GM18861 (cell line): Measurements from ENCODE around the gene ZNF649.
"Not testable (repeated sequence)": the region's sequence is repeated elsewhere in the genome, so short reads cannot be mapped to it uniquely, and the experiment has no call there.

Source experiments
- ATAC-seq: cut with Tn5 transposase; IDR thresholded peaks from one replicate; pipeline ENCODE4 v1.9.1; 2021; ENCODE audit not compliant: unreplicated experiment

Gene ZNF649

DNA sequence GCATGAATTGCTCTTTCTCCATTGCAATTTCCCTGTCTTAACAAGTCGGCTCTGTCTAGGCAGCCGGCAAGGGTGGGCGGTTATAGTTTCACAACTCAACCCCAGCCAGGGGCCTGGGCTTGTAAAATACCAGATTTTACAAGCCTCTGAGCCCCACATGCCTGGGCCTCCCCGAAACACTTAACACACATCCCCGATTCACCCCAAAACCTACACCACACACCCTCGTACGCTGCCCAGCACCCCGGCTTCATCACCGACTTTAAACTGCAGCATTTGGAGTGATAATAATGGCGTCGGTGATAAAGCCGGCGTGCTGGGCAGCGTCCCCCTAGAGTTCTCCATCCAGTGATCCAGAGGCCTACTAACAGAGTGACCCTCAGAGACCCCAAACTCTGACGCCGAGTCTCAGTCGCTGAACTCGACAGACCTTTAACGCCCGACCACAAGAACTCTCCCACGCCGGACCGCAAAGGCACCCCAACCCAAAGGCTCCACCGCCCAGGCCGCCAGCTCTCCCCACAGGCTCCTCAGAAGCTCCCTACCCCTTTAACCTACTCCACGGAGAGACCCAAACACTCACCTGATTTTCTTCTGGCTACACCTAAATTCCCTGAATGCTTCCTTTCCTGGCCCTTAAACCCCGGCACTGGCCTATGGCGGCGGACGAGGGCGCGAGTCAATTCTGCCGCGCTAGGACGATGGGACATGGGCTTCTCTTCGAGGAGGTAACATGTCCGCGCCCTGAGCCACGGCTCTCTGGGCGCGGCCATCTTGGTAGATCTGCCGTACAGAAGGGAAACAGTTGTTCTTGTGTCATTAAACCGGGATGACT, at the start of gene ZNF649:
ZNF649 (minus strand) TSS at position 687 of the 835 bp plus-strand sequence. CDS start 4,910 bp downstream, outside the sequence.
- peak; percentile 88 for ATAC-seq

DNA sequence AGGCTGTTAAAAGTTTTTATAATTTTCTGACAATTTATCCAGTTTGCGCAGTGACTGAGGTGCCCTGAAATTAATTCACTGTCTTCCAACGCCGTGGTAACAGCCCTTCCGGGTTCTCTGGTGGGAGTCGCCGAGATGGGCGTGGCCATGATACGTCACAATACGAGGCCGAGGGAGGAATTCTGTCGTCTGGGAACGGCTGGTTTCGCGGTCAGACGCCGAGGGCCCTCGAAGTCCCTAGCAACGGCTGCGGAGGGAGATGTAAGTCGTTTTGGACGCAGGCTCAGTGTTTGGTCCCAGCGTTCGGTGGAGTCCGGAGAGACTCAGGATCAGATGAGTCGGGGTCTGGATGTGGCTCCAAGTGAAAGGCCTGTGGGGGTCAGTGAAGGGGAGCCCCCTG, 44.2 kb upstream of the ZNF649 start:
- no peak for ATAC-seq

DNA sequence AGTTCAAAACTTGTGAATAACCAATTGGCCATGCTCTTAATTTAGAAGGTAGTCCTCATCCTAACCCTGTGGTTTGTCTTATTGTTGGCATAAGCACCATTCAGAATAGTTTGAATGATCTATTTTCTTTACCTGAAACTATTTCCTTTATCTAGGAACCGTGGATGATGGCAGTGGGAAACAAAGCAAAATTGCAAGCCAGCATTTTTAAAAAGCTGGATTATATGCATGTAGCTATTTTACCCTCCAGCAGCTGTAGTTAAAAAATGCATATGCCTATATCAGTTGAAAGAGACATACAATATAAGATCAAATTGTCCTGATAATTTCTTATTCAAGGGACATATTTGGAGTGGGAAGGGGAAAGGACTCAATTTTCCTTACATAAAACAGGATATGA, 41.8 kb upstream of the ZNF649 start:
- ATAC-seq = no peak

DNA sequence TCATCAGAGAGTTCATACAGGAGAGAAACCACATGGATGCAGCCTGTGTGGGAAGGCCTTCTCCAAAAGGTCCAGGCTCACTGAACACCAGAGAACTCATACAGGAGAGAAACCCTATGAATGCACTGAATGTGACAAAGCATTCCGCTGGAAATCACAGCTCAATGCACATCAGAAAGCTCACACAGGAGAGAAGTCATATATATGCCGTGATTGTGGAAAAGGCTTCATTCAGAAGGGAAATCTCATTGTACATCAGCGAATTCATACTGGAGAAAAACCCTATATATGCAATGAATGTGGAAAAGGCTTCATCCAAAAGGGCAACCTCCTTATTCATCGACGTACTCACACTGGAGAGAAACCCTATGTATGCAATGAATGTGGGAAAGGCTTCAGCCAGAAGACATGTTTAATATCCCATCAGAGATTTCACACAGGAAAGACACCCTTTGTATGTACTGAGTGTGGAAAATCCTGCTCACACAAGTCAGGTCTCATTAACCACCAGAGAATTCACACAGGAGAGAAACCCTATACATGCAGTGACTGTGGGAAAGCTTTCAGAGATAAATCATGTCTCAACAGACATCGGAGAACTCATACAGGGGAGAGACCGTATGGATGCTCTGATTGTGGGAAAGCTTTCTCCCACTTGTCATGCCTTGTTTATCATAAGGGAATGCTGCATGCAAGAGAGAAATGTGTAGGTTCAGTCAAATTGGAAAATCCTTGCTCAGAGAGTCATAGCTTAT, 40.2 kb upstream of the ZNF649 start:
- no peak for ATAC-seq

DNA sequence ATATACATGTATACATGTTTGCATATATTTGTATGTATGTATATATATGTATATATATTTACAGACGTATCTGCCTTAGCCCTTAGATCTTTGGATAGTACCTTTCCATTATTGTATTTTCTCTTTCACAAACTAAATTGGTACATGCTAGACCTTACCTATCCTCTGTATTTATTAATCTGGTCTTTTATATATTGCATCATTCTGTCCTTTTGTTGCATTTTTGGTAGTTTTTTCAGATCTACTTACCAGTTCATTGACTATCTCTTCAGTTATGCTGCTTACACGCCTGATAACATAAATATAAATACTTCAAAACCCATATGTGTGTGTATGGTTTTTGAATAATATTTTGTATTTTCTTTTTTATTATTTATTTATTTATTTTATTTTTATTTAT, 34.1 kb upstream of the ZNF649 start:
- no peak for ATAC-seq

DNA sequence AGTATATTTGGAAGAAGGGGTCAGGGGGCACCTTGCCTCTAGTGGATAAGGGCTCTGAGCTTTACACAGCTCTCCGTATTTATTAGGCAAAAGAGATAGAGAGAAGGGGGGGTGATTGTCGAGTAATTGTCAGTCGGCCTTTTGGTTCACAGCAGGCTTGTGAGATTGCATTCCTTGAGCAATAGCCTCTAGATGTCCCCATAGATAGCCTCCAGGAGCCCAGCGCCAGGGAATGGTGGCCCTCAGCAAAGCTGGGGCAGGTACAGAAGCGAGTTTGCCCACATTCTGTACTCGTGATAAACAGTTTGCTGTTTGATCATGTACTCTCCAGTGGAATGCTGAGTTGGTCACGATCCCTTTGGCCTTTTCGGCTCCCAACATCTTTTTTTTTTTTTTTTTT, 27.1 kb upstream of the ZNF649 start:
- no peak for ATAC-seq

DNA sequence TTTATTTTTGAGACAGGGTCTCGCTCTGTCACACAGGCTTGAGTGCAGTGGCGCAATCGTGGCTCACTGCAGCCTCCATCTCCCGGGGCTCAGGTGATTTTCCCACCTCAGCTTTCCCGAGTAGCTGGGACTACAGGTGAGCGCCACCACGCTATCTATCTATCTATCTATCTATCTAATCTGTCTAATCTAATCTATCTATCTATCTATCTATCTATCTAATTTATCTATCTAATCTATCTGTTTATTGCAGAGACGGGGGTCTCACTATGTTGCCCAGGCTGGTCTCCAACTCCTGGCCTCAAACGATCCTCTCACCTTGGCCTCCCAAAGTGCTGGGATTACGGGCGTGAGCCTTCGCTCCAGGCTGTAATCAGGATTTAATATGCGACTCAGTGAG, 23.0 kb upstream of the ZNF649 start:
- no peak for ATAC-seq

DNA sequence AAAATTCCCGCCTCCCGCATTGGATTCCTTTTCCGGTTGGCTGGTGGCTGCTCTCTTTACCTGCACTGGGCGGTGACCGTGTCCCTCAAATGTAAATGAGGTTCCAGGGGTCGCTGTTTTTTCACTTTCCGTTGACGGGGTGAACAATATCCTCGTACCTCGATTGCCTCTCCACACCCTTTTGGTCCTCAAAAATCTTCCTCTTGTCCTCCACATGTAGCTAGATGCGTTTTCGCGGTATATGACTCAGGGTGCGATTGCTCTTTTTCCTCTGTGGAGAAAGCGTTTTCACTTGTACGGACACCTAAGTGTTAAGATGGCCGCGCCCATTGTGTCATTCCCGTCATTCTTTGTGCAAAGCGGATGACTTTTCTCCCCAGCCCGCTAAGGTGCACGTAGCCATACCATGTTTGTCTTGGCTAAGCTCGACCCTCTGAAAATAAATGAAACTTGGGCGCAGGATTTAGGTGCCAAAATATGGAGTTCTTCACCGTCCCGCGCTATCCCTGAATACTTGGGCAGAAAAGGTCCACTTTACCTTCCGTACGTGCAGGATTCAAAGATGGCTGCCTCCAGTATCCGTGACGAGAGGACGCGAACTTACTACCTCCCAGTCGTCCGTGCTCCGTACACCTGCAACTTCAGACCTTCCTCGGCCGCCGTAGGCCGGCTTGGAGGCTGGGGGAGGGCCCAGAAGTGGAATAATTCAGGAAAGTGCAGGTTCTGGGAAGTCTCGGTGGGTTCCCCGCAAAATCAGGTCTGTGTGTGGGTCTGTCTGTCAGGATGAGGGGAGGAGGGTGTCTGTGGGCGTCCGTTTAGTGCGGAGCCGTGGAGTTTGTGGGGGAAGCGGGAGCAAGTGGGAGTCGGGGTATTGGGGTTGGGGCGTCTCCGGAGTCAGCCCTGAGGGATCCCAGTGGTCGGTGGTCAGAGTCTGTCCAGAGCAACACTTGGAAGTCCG, 22.2 kb upstream of the ZNF649 start, which contains the start of gene ZNF613:
ZNF613 (plus strand) TSS at position 689 of the 958 bp plus-strand sequence. CDS start 8,749 bp downstream, outside the sequence.
- peak; percentile 78 for ATAC-seq

DNA sequence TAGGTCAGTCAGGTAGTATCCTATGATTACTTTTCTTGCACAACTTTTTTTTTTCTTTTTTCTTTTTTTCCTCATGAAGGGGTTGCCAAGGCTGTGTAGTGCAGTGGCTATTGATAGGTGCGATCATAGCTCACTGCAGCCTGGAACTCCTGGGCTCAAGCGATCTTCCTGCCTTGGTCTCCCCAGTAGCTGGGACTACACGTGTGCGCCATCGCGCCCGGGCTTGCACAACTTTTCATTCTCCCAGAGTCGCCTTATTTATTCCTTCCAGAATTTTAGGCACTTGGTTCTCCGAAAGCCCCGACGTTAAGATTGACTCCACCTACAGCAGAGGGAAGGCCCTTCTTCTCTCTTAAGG, 21.6 kb upstream of the ZNF649 start:
- no peak for ATAC-seq

DNA sequence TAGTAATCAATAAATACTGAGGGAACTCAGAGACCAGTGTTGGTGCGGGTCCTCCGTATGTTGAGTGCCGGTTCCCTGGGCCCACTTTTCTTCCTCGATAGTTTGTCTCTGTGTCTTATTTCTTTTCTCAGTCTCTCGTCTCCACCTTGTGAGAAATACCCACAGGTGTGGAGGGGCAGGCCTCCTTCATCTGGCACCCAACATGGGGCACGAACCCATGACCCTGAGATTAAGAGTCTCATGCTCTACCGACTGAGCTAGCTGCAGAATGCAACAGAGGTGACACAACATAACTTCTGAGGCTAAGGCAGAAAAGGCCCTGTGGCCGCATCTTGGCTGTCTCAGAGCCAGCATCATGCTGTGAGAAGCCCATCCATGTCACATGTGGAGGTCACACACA, 17.1 kb upstream of the ZNF649 start:
- ATAC-seq = no peak

DNA sequence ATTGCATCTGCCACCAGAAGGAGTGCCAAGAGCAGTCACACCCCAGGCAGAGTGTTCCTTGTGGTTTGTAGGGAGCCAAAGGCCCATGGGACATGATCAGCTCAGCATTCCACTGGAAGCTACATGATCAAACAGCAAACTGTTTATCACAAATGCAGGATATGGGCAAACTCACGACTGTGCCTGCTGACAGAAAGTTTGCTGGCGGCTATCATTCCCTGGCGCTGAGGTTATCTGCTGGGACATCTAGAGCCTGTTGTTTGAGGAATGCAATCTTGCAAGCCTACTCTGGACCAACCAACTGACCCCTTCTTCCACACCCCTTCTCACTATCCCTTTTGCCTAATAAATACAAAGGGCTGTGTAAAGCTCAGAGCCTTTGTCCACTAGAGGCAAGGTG, 14.8 kb upstream of the ZNF649 start:
- ATAC-seq = no peak

DNA sequence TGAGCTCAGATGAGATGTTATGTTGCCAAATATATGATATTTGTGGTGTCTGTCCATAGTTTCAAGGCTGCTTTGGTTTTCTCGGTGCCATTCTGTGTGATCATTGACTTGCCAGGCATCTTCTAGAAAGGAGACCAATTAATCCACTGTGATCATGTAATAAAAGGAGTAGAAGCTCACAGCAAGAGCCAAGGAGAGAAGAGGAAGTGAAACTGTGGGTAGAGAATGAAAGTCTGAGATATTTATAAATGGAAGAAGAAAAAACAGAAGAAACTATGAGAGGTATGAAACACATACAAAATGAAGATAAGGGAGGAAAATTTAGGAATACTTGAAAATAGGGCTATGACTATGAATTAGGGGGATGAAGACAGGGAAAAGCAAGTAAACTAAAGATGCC, 11.3 kb upstream of the ZNF649 start:
- ATAC-seq = no peak

DNA sequence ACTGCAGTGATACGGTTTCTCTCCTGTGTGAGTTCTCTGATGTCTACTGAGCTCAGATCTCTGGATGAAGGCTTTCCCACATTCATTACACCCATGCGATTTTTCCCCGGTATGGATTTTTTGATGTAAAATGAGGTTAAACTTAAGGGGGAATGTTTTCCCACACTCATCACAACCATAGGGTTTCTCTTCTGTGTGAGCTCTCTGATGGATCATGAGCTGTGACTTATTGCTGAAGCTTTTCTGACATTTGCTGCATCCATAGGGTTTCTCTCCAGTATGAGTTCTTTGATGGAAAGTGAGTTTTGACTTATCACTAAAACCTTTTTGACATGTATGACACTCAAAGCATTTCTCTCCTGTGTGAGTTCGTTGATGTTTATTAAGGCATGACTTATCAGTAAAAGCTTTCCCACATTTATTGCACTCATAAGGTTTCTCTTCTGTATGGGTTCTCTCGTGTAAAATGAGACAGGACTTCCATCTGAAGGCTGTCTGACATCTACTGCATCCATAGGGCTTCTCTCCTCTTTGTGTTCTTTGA, 10.6 kb upstream of the ZNF649 start:
- ATAC-seq = no peak

DNA sequence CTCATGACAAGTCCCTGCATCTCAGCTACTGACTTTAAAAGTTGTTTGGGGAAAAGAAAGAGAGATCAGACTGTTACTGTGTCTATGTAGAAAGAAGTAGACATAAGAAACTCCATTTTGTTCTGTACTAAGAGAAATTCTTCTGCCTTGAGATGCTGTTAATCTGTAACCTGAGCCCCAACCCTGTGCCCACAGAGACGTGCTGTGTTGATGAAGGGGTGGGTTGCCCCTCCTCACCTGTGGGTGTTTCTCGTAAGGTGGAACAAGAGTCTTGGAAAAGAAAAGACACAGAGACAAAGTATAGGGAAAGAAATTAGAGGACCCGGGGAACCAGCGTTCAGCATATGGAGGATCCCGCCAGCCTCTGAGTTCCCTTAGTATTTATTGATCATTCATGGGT, 3.2 kb upstream of the ZNF649 start:
- not testable (repeated sequence) for ATAC-seq

DNA sequence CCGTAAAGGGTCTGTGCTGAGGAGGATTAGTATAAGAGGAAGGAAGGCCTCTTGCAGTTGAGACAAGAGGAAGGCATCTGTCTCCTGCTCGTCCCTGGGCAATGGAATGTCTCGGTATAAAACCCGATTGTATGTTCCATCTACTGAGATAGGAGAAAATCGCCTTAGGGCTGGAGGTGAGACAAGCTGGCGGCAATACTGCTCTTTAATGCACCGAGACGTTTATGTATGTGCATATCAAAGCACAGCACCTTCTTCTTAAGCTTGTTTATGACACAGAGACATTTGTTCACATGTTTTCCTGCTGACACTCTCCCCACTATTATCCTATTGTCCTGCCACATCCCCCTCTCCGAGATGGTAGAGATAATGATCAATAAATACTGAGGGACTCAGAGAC, 1.3 kb upstream of the ZNF649 start:
- not testable (repeated sequence) for ATAC-seq

DNA sequence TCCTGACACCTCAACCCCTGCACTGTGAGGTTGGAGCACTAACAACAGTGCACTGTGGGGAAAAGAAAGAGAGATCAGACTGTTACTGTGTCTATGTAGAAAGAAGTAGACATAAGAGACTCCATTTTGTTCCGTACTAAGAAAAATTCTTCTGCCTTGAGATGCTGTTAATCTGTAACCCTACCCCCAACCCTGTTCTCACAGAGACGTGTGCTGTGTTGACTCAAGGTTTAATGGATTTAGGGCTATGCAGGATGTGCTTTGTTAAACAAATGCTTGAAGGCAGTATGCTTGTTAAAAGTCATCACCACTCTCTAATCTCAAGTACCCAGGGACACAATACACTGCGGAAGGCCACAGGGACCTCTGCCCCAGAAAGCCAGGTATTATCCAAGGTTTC, 822 bp upstream of the ZNF649 start:
- not testable (repeated sequence) for ATAC-seq

DNA sequence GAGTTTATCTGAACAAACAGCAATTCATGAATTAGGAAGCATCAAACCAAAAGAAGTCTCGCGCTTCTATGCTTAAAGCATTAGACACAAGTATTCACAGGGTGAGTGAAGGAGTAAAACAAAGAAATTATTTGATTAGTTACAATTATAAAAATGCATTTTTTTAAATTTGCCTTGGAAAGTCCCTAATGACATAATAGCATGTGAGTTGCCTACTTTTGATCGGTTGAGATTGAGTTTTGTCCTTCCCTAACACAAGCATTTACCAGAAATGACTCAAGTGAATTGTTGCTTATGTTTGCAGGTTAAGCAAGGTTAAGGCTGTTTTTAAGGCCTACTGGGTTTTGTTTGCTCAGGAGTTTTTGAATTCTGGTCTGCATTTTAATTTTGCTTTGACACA, 389 bp upstream of the ZNF649 start:
- ATAC-seq = no peak

DNA sequence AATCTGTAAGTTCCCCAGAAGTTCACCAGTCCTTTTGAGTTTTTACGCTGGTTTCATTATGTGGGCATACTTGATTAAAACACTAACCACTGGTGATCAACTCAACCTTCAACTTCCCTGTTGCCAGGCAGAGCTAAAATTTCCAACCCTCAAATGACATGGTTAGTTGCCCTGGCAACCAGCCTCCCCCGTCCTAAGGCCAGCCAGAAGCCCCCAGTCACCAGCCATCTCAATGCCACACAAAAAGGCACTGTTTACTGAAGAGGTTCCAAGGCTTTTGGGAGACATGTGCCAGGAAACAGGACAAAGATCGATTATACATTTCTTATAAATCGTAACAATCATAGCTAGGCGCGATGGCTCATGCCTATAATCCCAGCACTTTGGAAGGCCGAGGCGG, 1.6 kb downstream of the ZNF649 start:
- ATAC-seq = no peak

DNA sequence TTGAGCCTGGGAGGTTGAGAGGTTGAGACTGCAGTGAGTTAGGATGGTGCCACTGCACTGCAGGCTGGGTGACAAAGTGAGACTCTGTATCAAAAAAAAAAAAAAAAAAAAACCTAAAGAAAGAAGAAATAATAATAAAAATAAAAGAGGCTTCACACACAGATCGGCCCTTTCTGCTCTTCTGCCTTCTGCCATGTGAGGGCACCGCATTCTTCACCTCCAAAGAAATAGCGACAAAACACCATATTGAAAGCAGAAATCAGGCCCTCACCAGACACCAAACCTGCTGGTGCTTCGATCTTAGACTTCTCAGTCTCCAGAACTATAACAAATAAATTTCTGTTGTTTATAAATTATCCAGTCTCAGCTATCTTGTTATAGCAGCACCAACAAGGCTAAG, 3.0 kb downstream of the ZNF649 start:
- no peak for ATAC-seq

DNA sequence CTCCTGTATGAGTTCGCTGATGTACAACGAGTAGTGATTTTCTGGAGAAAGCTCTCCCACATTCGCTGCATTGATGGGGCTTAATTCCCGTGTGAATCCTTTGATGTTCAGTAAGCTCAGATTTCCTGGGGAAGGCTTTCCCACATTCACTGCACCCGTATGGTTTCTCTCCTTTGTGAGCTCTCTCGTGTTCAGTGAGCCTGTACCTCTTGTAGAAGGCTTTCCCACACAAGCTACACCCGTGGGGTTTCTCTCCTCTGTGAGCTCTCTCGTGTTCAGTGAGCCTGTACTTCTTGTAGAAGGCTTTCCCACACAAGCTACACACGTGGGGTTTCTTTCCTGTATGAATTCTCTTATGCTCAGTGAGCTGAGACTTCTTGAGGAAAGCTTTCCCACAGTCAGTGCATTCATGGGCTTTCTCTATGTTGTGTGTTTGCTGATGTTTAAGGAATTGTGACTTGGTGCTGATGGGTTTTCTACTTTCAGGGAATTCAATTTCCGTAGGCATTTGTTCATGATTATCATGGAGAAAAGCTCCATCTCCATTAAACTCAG, 13.5 kb downstream of the ZNF649 start:
- ATAC-seq = no peak

DNA sequence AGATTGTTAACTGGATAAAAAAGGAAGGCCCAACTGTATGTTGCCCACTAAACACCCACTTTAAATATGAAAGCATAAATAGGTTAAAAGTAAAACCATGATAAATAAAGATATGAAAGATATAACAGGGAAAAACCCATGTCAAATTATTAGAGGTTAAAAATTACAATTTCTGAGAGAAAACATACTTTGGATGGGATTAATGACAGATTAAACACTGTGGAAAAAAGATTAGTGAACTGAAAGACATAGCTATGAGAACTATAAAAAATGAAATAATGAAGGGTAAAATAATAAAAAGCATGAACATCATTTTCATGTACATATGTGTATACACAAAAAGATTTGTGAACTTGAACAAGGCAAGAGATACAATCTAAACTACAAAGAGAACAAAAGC, 14.9 kb downstream of the ZNF649 start:
- ATAC-seq = no peak
